OCI-LY7 (cell line): Measurements from ENCODE around the gene RNF150. TPM values are rescaled to one million over a fixed set of nuclear protein-coding genes. Genes with fewer than 3 reads are reported as not detected.

Experiments used
- BruUV-seq: library from RNA; stranded (reverse); fragments of 400-500 nt; replicated peaks from 2 replicates; lab custom pipeline; 2021; lab: Mats Ljungman, UMichigan
- CTCF ChIA-PET: fragments of 300-600 bp; sonication (Branson Sonifier 250); formaldehyde crosslinking; loops from one replicate; lab custom pipeline; 2022; ENCODE audit warnings: antibody characterized with exemption; ENCODE audit not compliant: unreplicated experiment; lab: Charles Lee
- POLR2A ChIA-PET: fragments of 300-600 bp; sonication (Branson Sonifier 250); formaldehyde crosslinking; loops from one replicate; lab custom pipeline; 2022; ENCODE audit warnings: antibody characterized with exemption; lab: Charles Lee
- DNase-seq: peaks from one replicate; pipeline ENCODE4 v3.0.0-alpha.2; 2015; ENCODE audit warnings: low spot score
- H2AFZ ChIP-seq: fragments of 200-600 bp; sonication (generic), shearing (Covaris generic); 2 replicates; pipeline ENCODE4 v1.6.1; 2014; ENCODE audit warnings: mild to moderate bottlenecking, antibody characterized with exemption, low read length, moderate library complexity
- H3K27ac ChIP-seq: fragments of 200-600 bp; sonication (generic); 2 replicates; pipeline ENCODE4 v1.5.1; 2014; ENCODE audit warnings: mixed run types, low read depth, mild to moderate bottlenecking, moderate library complexity, low read length, inconsistent platforms; ENCODE audit not compliant: poor library complexity, severe bottlenecking
- H3K36me3 ChIP-seq: fragments of 200-600 bp; sonication (generic); 2 replicates; pipeline ENCODE4 v1.6.1; 2014; ENCODE audit warnings: mild to moderate bottlenecking, antibody characterized with exemption, low read length, moderate library complexity, mixed read lengths; ENCODE audit not compliant: insufficient read depth
- H3K4me1 ChIP-seq: fragments of 200-600 bp; sonication (generic); 2 replicates; pipeline ENCODE4 v1.5.1; 2014; ENCODE audit warnings: mild to moderate bottlenecking, low read length; ENCODE audit not compliant: insufficient read depth, poor library complexity, severe bottlenecking
- H3K4me2 ChIP-seq: fragments of 200-600 bp; sonication (generic); 2 replicates; pipeline ENCODE4 v1.6.1; 2014; ENCODE audit warnings: mild to moderate bottlenecking, low read length
- H3K4me3 ChIP-seq: fragments of 200-600 bp; sonication (generic); 2 replicates; pipeline ENCODE4 v1.5.1; 2014; ENCODE audit warnings: mild to moderate bottlenecking, low read depth, low read length; ENCODE audit not compliant: poor library complexity, severe bottlenecking
- H3K79me2 ChIP-seq: fragments of 200-600 bp; sonication (generic); 2 replicates; pipeline ENCODE4 v1.6.1; 2016; ENCODE audit warnings: low read depth, mild to moderate bottlenecking, low read length, moderate library complexity, mixed read lengths; ENCODE audit not compliant: insufficient read depth
- H3K9me2 ChIP-seq: fragments of 200-600 bp; sonication (generic); 2 replicates; pipeline ENCODE4 v1.6.1; 2016; ENCODE audit warnings: mild to moderate bottlenecking, low read length, mixed read lengths; ENCODE audit not compliant: insufficient read depth
- H3K9me3 ChIP-seq: fragments of 200-600 bp; sonication (generic); 2 replicates; pipeline ENCODE4 v1.6.1; 2014; ENCODE audit warnings: mild to moderate bottlenecking, mixed run types, low read length, mixed read lengths
- H4K20me1 ChIP-seq: fragments of 200-600 bp; sonication (generic); 2 replicates; pipeline ENCODE4 v1.6.1; 2014; ENCODE audit warnings: mild to moderate bottlenecking, antibody characterized with exemption, low read length, moderate library complexity, mixed read lengths; ENCODE audit not compliant: insufficient read depth
- EZH2phosphoT487 ChIP-seq: fragments of 200-600 bp; sonication (generic); IDR thresholded peaks from 2 replicates; pipeline ENCODE4 v1.6.1; 2018; ENCODE audit warnings: low read depth, borderline replicate concordance, mild to moderate bottlenecking, mixed run types, antibody characterized with exemption, low read length, moderate library complexity, mixed read lengths
- intact Hi-C: fragments of 100-400 bp; cut with micrococcal nuclease; formaldehyde crosslinking; loops from one replicate; pipeline ENCODE4 v1.10.0; 2022; ENCODE audit not compliant: unreplicated experiment
- total RNA-seq, 2 experiments: library from RNA; depleted of rRNA in 1 of 2; stranded (reverse); fragments of >200 nt in 1 of 2; shearing (Covaris generic) in 1 of 2; gene quantifications; 2 replicates each; pipeline ENCODE4 v1.2.3, GENCODE V29; 2014 to 2022
- TF ChIP-seq, protein P1 (sequence below): fragments of 200-600 bp; sonication (generic); conservative IDR thresholded peaks from 2 replicates; pipeline ENCODE4 v1.5.1; 2014; ENCODE audit warnings: mild to moderate bottlenecking, antibody characterized with exemption, low read length, moderate library complexity, mixed read lengths

Gene RNF150
- total RNA-seq, 2 experiments from 2014 or later, result not detected

DNA sequence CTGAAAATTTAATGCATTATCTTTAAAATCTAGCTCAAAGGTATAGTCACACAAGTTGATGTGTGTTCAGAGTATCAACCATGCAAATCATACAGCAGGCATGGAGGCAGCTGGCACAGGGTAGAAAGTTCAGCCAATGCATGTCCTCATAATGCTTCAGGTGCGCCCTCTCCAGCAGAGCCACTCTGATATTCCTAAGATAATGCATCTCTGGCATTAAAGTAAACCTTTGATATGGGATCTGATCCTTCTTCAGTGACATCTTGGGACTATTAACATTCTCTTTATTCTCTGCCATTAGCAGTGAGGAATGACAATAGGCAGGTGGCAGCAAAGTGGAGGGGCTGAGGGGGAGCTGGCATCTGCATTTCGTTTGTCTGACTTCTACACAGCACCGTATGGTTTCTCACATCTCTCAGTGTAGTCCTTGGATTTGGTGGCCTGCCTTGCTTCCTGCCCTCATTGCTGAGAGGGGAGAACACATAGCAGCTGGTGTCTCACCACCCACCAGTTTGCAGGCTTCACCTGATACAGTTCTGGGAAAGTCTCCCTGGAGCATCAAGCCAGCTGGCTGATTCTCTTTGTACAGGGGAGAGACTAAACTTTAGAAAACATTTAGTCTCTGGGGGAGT is 208.4 kb downstream of the RNF150 start:
- CTCF ChIA-PET, result no interaction called here

DNA sequence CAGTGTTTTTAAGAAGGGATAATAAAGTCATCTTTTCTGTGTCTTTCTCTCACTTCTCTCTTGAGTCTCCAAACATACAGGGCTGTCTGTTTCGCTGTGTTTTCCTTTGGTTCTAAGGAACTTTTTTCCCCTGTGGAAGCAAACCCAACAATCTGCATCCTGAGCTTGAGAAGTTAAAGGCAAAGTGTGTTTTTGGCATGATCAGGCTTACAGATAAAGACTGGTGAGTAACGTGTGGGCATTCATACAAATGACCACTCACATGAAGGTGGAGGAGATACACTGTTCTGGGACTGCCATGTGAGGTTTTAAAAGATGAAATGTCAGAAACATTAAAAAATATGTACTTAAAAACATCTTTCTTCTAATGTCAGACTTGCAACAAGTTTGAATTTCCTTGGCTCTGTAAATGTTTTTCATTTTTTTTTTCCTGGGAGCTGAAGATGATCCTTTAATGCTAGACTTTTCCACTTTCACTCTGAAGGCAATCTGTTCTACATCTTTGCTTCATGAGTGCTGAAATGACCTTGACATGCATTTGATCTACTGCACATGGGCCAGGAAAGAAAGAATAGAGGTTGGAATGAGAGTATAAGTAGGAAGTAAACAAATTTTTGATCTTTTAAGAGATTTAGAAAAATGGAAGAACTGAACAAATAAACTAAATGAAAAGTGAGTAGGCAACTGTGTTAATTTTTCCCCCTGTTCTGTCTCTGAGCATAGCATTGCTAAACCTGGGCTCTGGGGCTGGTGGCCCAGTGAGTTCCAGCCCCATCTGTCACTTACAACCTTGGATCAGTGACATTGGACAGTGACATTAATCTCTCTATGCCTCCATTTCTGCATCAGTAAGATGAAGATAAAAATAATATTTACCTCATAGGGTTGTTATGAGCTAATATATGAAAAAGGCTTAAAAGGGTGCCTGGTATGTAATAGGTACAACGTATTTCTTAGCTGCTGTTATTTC is 226.0 kb downstream of the RNF150 start:
- Histone ChIP-seq H3K9me2 (no peaks in the 10 kb centered on the region), H3K9me3 (no peaks in the 10 kb centered on the region), H3K79me2 (no peaks in the 10 kb centered on the region), H4K20me1 (no peaks in the 10 kb centered on the region), H3K4me1 (no peaks in the 10 kb centered on the region), H3K4me3 (no peak overlapping the region), H3K36me3 (no peaks in the 10 kb centered on the region), H3K27ac (no peak overlapping the region), H2AFZ (no peak overlapping the region), H3K4me2 (no peak overlapping the region)
- TF ChIP-seq, protein P1, sequence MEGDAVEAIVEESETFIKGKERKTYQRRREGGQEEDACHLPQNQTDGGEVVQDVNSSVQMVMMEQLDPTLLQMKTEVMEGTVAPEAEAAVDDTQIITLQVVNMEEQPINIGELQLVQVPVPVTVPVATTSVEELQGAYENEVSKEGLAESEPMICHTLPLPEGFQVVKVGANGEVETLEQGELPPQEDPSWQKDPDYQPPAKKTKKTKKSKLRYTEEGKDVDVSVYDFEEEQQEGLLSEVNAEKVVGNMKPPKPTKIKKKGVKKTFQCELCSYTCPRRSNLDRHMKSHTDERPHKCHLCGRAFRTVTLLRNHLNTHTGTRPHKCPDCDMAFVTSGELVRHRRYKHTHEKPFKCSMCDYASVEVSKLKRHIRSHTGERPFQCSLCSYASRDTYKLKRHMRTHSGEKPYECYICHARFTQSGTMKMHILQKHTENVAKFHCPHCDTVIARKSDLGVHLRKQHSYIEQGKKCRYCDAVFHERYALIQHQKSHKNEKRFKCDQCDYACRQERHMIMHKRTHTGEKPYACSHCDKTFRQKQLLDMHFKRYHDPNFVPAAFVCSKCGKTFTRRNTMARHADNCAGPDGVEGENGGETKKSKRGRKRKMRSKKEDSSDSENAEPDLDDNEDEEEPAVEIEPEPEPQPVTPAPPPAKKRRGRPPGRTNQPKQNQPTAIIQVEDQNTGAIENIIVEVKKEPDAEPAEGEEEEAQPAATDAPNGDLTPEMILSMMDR, result no peak
- TF ChIP-seq EZH2phosphoT487, result no peak
- DNase-seq, result no peak
- POLR2A ChIA-PET, result no interaction called here
- intact Hi-C loops, result no loop called here
- BruUV-seq, result no TSS peak
- CTCF ChIA-PET, result no interaction called here

More for the DNA sequence above, 208.4 kb downstream of the RNF150 start:
- Histone ChIP-seq H3K9me3 (no peaks in the 10 kb centered on the region), H3K4me1 (no peaks in the 10 kb centered on the region), H3K36me3 (no peaks in the 10 kb centered on the region), H3K27ac (no peak overlapping the region), H3K9me2 (no peaks in the 10 kb centered on the region), H4K20me1 (no peaks in the 10 kb centered on the region), H2AFZ (no peak overlapping the region), H3K4me3 (no peak overlapping the region), H3K79me2 (no peaks in the 10 kb centered on the region), H3K4me2 (no peak overlapping the region)
- intact Hi-C loops, result no loop called here
- DNase-seq, result no peak
- no TSS peak for BruUV-seq
- TF ChIP-seq EZH2phosphoT487, result no peak
- TF ChIP-seq, protein P1, result no peak
- POLR2A ChIA-PET, result interaction anchor here (0.6 kb wide), 1 partner anchor 27 kb away, joined by 6 read pairs; no protein-coding TSS in a partner anchor
